ENCODE data around the gene PPP2R1A. TPM values are rescaled to one million over a fixed set of nuclear protein-coding genes. Genes with fewer than 3 reads are reported as not detected.

PPP2R1A gene
- total and polyA plus RNA-seq, 2 donors (not counting 3 experiments of a cell fraction or from before 2014, with no cell fraction given): 221 to 253 TPM

DNA sequence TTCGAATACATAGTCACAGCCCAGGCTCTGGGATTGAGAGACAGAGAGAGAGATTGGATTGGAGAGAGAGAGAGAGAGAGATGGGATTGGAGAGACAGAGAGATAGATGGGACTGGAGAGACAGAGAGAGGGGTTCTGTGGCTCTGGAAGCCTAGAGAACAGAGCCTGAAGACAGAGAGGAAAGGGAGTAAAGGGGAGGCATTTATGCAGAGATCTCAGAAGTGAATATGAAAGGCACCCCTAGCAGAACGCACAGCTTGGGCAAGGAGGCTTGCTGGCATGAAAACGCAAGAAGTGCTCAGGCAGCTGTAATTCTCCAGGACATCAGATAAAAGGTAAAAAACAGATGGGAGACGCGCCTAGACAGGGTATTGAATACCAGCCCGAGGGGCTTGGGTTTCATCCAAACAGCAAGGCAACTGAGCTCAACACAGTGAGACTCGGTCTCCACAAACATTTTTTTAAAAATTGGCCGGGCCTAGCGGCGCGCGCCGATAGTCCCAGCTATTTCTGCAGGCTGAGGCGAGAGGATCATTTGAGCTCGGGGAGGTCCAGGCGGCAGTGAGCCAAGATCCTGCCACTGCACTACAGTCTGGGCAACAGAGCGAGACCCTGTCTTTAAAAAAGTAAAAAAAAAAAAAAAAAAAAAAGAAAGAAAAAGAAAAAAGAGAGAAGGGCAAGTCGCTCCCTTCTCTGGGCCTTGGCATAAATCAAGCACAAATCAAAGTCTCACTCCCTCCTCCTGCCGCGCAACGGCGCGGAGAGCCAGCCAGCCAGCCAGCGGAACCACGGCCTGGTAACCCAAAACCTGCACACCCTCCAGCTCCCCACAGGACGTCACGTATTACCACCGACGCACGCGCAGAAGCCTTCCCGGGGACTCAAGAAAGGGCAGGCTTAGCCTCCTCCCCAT lies 774 bp upstream of the PPP2R1A start:
- dilution Hi-C loops (cut with MboI; ENCODE audit: extremely low pct_ligation_motif_present, low sequenced_read_pairs): no loop called here

GRCh38 chr19:52190487-52191293 lies 838 bp downstream of the PPP2R1A start:
- FAIRE-seq (peak; percentile 93), DNase-seq (ENCODE audit: low read depth, low spot score) (no peak)
- peak overlapping the region; percentile 74 to 95 (median 95) for H3K4me3 ChIP-seq (replicated peaks in 1 of 3; ENCODE audit: insufficient read depth in 1 of 3, low read depth in 1 of 3, low read length in 3 of 3)
- TF ChIP-seq POLR2AphosphoS5 (IDR thresholded peaks at IDR 0.05; ENCODE audit: insufficient read depth, low read depth, low read length) (no peak), JUN (IDR thresholded peaks at IDR 0.05; ENCODE audit: borderline replicate concordance, insufficient read depth, insufficient read length, low read depth) (no peak), EZH2 (IDR thresholded peaks at IDR 0.05; ENCODE audit: borderline replicate concordance, low read depth, low read length, severe bottlenecking) (no peak), GATA2 (IDR thresholded peaks at IDR 0.05; ENCODE audit: insufficient read depth, insufficient read length, low read depth, low read length) (no peak), FOS (IDR thresholded peaks at IDR 0.05; ENCODE audit: borderline replicate concordance, insufficient read depth, low read length) (no peak), MYC (IDR thresholded peaks at IDR 0.05; ENCODE audit: low read depth, low read length) (no peak), CTCF (IDR thresholded peaks at IDR 0.05; ENCODE audit: extremely low read depth in 1 of 2, insufficient read depth in 1 of 2, low read depth in 1 of 2, low read length in 2 of 2) (no peak), POLR2A (IDR thresholded peaks at IDR 0.05; ENCODE audit: low read depth, low read length) (no peak)
- TF ChIP-seq, protein P1, sequence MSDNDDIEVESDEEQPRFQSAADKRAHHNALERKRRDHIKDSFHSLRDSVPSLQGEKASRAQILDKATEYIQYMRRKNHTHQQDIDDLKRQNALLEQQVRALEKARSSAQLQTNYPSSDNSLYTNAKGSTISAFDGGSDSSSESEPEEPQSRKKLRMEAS (IDR thresholded peaks at IDR 0.05; ENCODE audit: insufficient read depth, insufficient read length): no peak
- H3K36me3 ChIP-seq (ENCODE audit: control insufficient read depth in 2 of 2, extremely low read depth in 1 of 2, insufficient read depth in 2 of 2, low read length in 2 of 2): peaks cover 2 to 8% of the 10 kb centered on the region in 2 experiments
- intact Hi-C loops (cut with micrococcal nuclease) (loop anchor here (1.0 to 5.0 kb wide), 4 partner anchors 47 to 163 kb away; partner anchors contain the start of genes ZNF614 and ZNF841), dilution Hi-C loops (cut with MboI; ENCODE audit: extremely low pct_ligation_motif_present, low sequenced_read_pairs) (no loop called here)
- H4K20me1 ChIP-seq (replicated peaks; ENCODE audit: control insufficient read depth, extremely low read depth, insufficient read depth, low read length): no peaks in the 10 kb centered on the region
- CTCF ChIA-PET: interaction anchor here (1.1 kb wide), 1 partner anchor 52 kb away, joined by 3 read pairs; no protein-coding TSS in a partner anchor
- H3K79me2 ChIP-seq (ENCODE audit: control insufficient read depth, insufficient read depth, low read length): peaks cover 55% of the 10 kb centered on the region
- no peaks in the 10 kb centered on the region for H3K27me3 ChIP-seq (ENCODE audit: control insufficient read depth in 2 of 2, insufficient read depth in 2 of 2, low read length in 2 of 2)
- peak overlapping the region; percentile 97 for H3K27ac ChIP-seq (ENCODE audit: insufficient read depth, low read depth, low read length)
- H3K9ac ChIP-seq (replicated peaks; ENCODE audit: extremely low read depth, insufficient read depth, low read length): peak overlapping the region; percentile 99
- BruUV-seq (replicated peaks): TSS peak; percentile 44
- H3K9me3 ChIP-seq (replicated peaks; ENCODE audit: control insufficient read depth, insufficient read depth, low read length): no peaks in the 10 kb centered on the region
- POLR2A ChIA-PET: no interaction called here
- H3K9me1 ChIP-seq (replicated peaks; ENCODE audit: control insufficient read depth, extremely low read depth, insufficient read depth, low read length): no peaks in the 10 kb centered on the region
- peak overlapping the region; percentile 94 for H2AFZ ChIP-seq (ENCODE audit: low read depth, low read length)
- peaks cover 16% of the 10 kb centered on the region for H3K4me1 ChIP-seq (ENCODE audit: control insufficient read depth, extremely low read depth, insufficient read depth, low read length)
- H3K4me2 ChIP-seq (ENCODE audit: insufficient read depth, low read length): peak overlapping the region; percentile 85

More for the DNA sequence above, 774 bp upstream of the PPP2R1A start:
- no peaks in the 10 kb centered on the region for H3K27me3 ChIP-seq (ENCODE audit: control insufficient read depth in 2 of 2, insufficient read depth in 2 of 2, low read length in 2 of 2)
- BruUV-seq (replicated peaks): TSS peak; percentile 75
- peak overlapping the region; percentile 74 for H2AFZ ChIP-seq (ENCODE audit: low read depth, low read length)
- CTCF ChIA-PET: interaction anchor here (0.6 to 1.9 kb wide), 7 partner anchors 11 to 194 kb away, joined by 3 to 20 read pairs (median 3); partner anchors contain the start of gene ZNF616
- no peaks in the 10 kb centered on the region for H4K20me1 ChIP-seq (replicated peaks; ENCODE audit: control insufficient read depth, extremely low read depth, insufficient read depth, low read length)
- TF ChIP-seq FOS (IDR thresholded peaks at IDR 0.05; ENCODE audit: borderline replicate concordance, insufficient read depth, low read length) (no peak), POLR2AphosphoS5 (IDR thresholded peaks at IDR 0.05; ENCODE audit: insufficient read depth, low read depth, low read length) (peak; percentile 57), POLR2A (IDR thresholded peaks at IDR 0.05; ENCODE audit: low read depth, low read length) (peak; percentile 82)
- no peaks in the 10 kb centered on the region for H3K36me3 ChIP-seq (ENCODE audit: control insufficient read depth in 2 of 2, extremely low read depth in 1 of 2, insufficient read depth in 2 of 2, low read length in 2 of 2)
- DNase-seq (ENCODE audit: low read depth, low spot score) (no peak), FAIRE-seq (no peak)
- intact Hi-C loops (cut with micrococcal nuclease): loop anchor here (1.0 kb wide), 3 partner anchors 18 to 262 kb away; partner anchors contain the start of genes ZNF613, ZNF616 and ZNF836
- peaks cover 39% of the 10 kb centered on the region for H3K79me2 ChIP-seq (ENCODE audit: control insufficient read depth, insufficient read depth, low read length)
- no peaks in the 10 kb centered on the region for H3K9me1 ChIP-seq (replicated peaks; ENCODE audit: control insufficient read depth, extremely low read depth, insufficient read depth, low read length)
- peaks cover 16% of the 10 kb centered on the region for H3K4me1 ChIP-seq (ENCODE audit: control insufficient read depth, extremely low read depth, insufficient read depth, low read length)
- peak overlapping the region; percentile 56 for H3K9ac ChIP-seq (replicated peaks; ENCODE audit: extremely low read depth, insufficient read depth, low read length)
- POLR2A ChIA-PET: interaction anchor here (0.6 to 1.3 kb wide), 9 partner anchors 10 to 1835 kb away, joined by 3 to 20 read pairs (median 3); partner anchors contain the start of genes ZNF614 and ZNF836
- H3K9me3 ChIP-seq (replicated peaks; ENCODE audit: control insufficient read depth, insufficient read depth, low read length): no peaks in the 10 kb centered on the region
- H3K27ac ChIP-seq (ENCODE audit: insufficient read depth, low read depth, low read length): peak overlapping the region; percentile 6
- H3K4me2 ChIP-seq (ENCODE audit: insufficient read depth, low read length): peak overlapping the region; percentile 92
- peak overlapping the region; percentile 30 to 50 (median 33) for H3K4me3 ChIP-seq (replicated peaks in 1 of 3; ENCODE audit: insufficient read depth in 1 of 3, low read depth in 1 of 3, low read length in 3 of 3)
